RWPE1 (cell line): ENCODE measurements around the gene CFL1.
"Not testable (repeated sequence)": the region's sequence is repeated elsewhere in the genome, so short reads cannot be mapped to it uniquely, and the experiment has no call there.

ENCODE experiments used
- CTCF ChIA-PET: fragments of 350-600 bp; sonication (Branson Sonifier 250); formaldehyde crosslinking; extraction: SDS; loops from one replicate; lab custom pipeline; 2021; lab: Yijun Ruan, JAX
- POLR2A ChIA-PET: fragments of 400-600 bp; formaldehyde crosslinking; extraction: SDS; loops from one replicate; lab custom pipeline; 2020; ENCODE audit warnings: antibody characterized with exemption; ENCODE audit not compliant: low non-redundant PET; lab: Yijun Ruan, JAX
- DNase-seq: peaks from one replicate; pipeline ENCODE4 v3.0.0; 2012; ENCODE audit warnings: low spot score
- H3K27ac ChIP-seq: fragments of 450-650 bp; 2 replicates; pipeline ENCODE4 v1.5.1; 2017
- CTCF ChIP-seq: fragments of 450-650 bp; conservative IDR thresholded peaks from 2 replicates; pipeline ENCODE4 v1.5.1; 2017; ENCODE audit warnings: low read depth, mild to moderate bottlenecking

The CFL1 gene

GRCh38 chr11:65833297-65834030 lies 24.5 kb downstream of the CFL1 start, which contains the start of gene SNX32:
Gene SNX32, plus strand, starts transcription at chr11:65833963. Its CDS starts 103 bp downstream, at chr11:65834066.
- no peak within 1 kb of the TSS for H3K27ac ChIP-seq
- TF ChIP-seq CTCF: no peak
- POLR2A ChIA-PET: interaction anchor here (0.6 kb wide), 2 partner anchors 17 to 66 kb away, joined by 3 read pairs; no protein-coding TSS in a partner anchor
- peak; percentile 92 for DNase-seq
- CTCF ChIA-PET: interaction anchor here (0.6 to 0.7 kb wide), 2 partner anchors 122 to 1150 kb away, joined by 3 read pairs; no protein-coding TSS in a partner anchor

- H3K27ac ChIP-seq, DNase-seq, CTCF ChIA-PET: not testable (repeated sequence)
- POLR2A ChIA-PET: interaction anchor here (0.8 kb wide), 1 partner anchor 26 kb away, joined by 4 read pairs; no protein-coding TSS in a partner anchor
Observed at GRCh38 chr11:65832231-65832630, 25.7 kb downstream of the CFL1 start.

GRCh38 chr11:65829459-65829858 lies 28.5 kb downstream of the CFL1 start:
- H3K27ac ChIP-seq: no peak overlapping the region
- no peak for DNase-seq
- POLR2A ChIA-PET: no interaction called here
- no peak for TF ChIP-seq CTCF
- CTCF ChIA-PET: interaction anchor here (0.8 kb wide), 1 partner anchor 56 kb away, joined by 4 read pairs; no protein-coding TSS in a partner anchor

GRCh38 chr11:65826984-65827735 lies 30.8 kb downstream of the CFL1 start:
- H3K27ac ChIP-seq: no peak overlapping the region
- CTCF ChIA-PET: no interaction called here
- TF ChIP-seq CTCF: no peak
- POLR2A ChIA-PET: no interaction called here
- DNase-seq: no peak

- H3K27ac ChIP-seq: no peak overlapping the region
- no peak for DNase-seq
- ChIA-PET POLR2A (no interaction called here), CTCF (no interaction called here)
- TF ChIP-seq CTCF: no peak
Observed at GRCh38 chr11:65822776-65823528, 35.0 kb downstream of the CFL1 start.

- CTCF ChIA-PET: no interaction called here
- no peak for DNase-seq
- TF ChIP-seq CTCF: no peak
- no peak overlapping the region for H3K27ac ChIP-seq
- POLR2A ChIA-PET: interaction anchor here (0.6 kb wide), 1 partner anchor 76 kb away, joined by 12 read pairs; no protein-coding TSS in a partner anchor
Observed at GRCh38 chr11:65821107-65821506, 36.9 kb downstream of the CFL1 start.
